Esophagus muscularis mucosa (tissue), 4 donors: ENCODE results near the gene MBD3L4.

ENCODE experiments used
- EP300 ChIP-seq: sonication (generic); formaldehyde crosslinking; IDR thresholded peaks from one replicate; pipeline ENCODE4 v1.6.1; 2017; ENCODE audit warnings: antibody characterized with exemption
- POLR2A ChIP-seq: fragments of 450-650 bp; IDR thresholded peaks from one replicate; pipeline ENCODE4 v1.6.1; 2017; ENCODE audit warnings: antibody characterized with exemption, moderate library complexity, mild to moderate bottlenecking, low read depth
- POLR2AphosphoS5 ChIP-seq, 2 donors: sonication (generic); formaldehyde crosslinking; IDR thresholded peaks; one replicate each; pipeline ENCODE4 v1.6.1; 2017; ENCODE audit warnings: antibody characterized with exemption in 2 of 2
- TF ChIP-seq, protein P1 (sequence below), 3 experiments: fragments of 200-600 bp in 2 of 3; fragments of 450-650 bp in 1 of 3; sonication (generic) in 2 of 3; IDR thresholded peaks; one replicate each; pipeline ENCODE4 v1.5.1; 2017 to 2019; ENCODE audit warnings: antibody characterized with exemption in 3 of 3, mild to moderate bottlenecking in 2 of 3, moderate library complexity in 1 of 3

DNA sequence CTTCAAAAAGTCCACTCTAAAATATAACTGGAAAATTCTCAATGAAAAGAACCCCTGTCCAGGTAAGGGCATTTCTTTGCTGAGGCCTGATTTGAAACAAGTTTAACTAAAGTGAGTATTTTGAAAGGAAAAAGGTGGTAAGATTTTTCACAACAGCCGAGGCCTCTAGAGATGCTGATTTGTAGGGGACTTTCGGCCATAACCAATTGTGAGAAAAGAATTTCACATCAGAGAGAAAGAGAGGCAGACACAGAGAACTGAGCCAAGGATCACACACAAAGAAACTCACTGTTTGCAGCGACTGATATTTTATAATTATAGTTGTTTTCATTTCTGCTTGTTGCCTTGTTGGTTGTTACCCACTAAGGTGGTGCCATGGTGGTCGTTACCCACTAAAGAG is 43.2 kb downstream of the MBD3L4 start:
- TF ChIP-seq, protein P1, sequence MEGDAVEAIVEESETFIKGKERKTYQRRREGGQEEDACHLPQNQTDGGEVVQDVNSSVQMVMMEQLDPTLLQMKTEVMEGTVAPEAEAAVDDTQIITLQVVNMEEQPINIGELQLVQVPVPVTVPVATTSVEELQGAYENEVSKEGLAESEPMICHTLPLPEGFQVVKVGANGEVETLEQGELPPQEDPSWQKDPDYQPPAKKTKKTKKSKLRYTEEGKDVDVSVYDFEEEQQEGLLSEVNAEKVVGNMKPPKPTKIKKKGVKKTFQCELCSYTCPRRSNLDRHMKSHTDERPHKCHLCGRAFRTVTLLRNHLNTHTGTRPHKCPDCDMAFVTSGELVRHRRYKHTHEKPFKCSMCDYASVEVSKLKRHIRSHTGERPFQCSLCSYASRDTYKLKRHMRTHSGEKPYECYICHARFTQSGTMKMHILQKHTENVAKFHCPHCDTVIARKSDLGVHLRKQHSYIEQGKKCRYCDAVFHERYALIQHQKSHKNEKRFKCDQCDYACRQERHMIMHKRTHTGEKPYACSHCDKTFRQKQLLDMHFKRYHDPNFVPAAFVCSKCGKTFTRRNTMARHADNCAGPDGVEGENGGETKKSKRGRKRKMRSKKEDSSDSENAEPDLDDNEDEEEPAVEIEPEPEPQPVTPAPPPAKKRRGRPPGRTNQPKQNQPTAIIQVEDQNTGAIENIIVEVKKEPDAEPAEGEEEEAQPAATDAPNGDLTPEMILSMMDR (IDR thresholded peaks at IDR 0.05), result no peak
- TF ChIP-seq POLR2AphosphoS5 (IDR thresholded peaks at IDR 0.05) (no peak), POLR2A (no peak), EP300 (no peak)
